ENCODE measurements around the gene KANSL1.

DNA sequence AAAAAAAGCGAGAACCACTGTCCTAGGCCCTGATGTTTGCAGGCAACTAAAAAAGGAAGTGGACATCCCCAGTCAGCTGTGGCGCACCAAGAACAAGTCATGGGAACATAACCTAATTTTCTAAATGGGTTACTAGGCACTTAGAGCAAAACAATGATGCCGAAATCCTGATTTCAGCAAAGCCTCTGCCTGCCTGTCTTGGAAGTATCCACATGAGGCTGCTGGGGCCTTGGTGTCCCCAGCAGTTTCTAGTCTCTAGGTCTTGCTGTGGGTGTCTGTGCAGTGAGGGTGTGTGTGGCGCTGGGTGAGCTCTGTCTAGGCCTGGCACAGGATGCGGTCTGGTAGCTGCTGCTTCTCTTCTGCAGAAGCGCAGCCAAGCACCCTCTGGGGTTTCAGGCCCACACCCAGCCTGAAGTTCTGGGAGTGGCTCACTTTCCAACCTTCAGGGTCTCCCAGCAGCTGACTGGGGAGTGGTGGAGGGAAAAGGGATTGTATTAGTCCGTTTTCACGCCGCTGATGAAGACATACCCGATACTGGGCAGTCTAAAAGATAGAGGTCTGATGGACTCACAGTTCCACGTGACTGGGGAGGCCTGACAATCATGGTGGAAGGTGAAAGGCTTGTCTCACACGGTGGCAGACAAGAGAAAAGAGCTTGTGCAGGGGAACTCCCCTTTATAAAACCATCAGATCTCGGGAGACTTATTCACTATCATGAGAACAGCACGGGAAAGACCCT lies 173.0 kb downstream of the KANSL1 start:
- TF ChIP-seq CTCF (IDR thresholded peaks at IDR 0.05) (no peak), EP300 (IDR thresholded peaks at IDR 0.05) (peak in 1 of 2 donors; percentile 8)
